ENCODE data around the gene PTGR3.

Gene PTGR3

DNA sequence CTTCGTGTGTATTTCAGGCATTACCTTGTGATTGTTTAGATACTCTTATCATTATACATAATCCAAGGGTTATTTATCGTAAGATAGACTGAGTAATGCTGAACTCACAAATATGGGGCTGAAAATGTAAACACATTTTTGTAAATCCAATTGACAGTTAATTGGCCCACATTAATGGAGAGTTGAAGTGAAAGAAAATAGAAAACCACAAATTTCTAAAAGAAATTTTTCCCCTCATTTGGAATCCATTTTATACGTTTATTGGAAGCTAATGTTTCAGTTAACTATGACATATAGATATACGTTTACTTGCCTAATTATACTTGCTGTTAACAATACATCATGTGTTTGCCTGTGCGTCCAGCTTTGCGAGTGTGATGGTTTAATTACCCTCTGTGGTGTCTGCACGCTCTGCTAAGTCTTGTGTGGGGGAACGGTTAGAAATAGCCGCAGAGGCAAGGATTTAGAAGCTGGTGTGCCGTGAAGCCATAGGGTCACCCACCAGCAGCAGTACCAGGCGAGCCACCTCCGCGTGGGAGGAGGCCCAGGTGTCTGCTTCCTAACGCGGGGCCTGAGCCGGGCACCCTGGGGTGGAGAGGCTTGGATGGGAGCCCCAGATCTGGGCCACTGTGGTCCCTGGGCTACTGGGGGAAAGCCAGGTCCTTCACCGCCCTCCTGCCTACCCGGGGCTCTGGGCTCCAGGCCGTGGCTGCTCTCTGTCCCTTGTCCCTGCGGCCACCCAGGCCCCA, 39.7 kb upstream of the PTGR3 start:
- no peak overlapping the region for H3K9ac ChIP-seq (ENCODE audit: low read depth, low read length)
- H3K9me3 ChIP-seq (ENCODE audit: control insufficient read depth, insufficient read depth, low read length) = no peaks in the 10 kb centered on the region
- H3K27ac ChIP-seq (ENCODE audit: low read depth, low read length) = no peak overlapping the region
- no peaks in the 10 kb centered on the region for H3K36me3 ChIP-seq (ENCODE audit: control insufficient read depth, insufficient read depth, low read length)
- H3K4me1 ChIP-seq (ENCODE audit: control insufficient read depth, insufficient read depth, low read length) = no peaks in the 10 kb centered on the region
- H3K27me3 ChIP-seq (ENCODE audit: control insufficient read depth, insufficient read depth, low read length) = no peaks in the 10 kb centered on the region
- H3K4me3 ChIP-seq (ENCODE audit: low read depth, low read length) = no peak overlapping the region

DNA sequence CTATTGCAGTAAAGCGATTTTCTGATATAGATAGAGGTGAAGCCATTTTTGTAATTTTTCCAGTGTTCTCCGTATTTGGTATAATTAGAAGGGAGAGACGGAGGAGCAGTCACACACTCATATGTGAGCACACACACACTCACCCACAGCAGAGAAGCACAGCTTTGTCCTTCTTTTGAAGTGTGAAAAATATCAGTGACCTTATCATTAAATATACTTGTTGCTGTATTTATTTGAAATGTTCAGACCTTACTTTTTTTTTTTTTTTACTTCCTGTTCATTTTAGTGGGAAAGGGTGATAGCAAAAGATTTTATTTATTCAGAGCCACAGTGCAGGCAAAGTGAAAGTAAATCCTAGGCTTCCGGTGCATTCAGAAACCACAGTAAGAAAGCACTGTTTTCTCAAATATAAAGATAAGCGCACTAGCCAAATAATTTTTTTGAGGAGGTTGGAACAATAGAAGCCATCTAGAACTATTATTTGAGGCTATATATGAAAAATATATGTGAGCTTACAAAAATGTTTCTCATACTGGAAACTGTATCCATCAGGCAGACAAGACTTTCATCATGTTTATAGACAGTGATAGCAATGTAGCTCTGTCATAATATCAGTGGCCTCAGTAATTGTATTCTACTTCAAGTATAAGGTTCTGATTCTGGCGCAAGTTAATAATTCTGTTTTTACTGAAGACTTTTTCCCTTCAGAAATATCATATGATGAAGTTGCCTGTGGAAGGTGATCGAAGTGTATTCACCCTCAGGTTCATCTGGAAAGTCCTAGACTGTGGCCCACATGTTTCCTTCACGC, 38.9 kb upstream of the PTGR3 start:
- no peaks in the 10 kb centered on the region for H3K4me1 ChIP-seq (ENCODE audit: control insufficient read depth, insufficient read depth, low read length)
- H3K9me3 ChIP-seq (ENCODE audit: control insufficient read depth, insufficient read depth, low read length) = no peaks in the 10 kb centered on the region
- H3K9ac ChIP-seq (ENCODE audit: low read depth, low read length) = no peak overlapping the region
- H3K36me3 ChIP-seq (ENCODE audit: control insufficient read depth, insufficient read depth, low read length) = no peaks in the 10 kb centered on the region
- no peak overlapping the region for H3K27ac ChIP-seq (ENCODE audit: low read depth, low read length)
- H3K4me3 ChIP-seq (ENCODE audit: low read depth, low read length) = no peak overlapping the region
- no peaks in the 10 kb centered on the region for H3K27me3 ChIP-seq (ENCODE audit: control insufficient read depth, insufficient read depth, low read length)

DNA sequence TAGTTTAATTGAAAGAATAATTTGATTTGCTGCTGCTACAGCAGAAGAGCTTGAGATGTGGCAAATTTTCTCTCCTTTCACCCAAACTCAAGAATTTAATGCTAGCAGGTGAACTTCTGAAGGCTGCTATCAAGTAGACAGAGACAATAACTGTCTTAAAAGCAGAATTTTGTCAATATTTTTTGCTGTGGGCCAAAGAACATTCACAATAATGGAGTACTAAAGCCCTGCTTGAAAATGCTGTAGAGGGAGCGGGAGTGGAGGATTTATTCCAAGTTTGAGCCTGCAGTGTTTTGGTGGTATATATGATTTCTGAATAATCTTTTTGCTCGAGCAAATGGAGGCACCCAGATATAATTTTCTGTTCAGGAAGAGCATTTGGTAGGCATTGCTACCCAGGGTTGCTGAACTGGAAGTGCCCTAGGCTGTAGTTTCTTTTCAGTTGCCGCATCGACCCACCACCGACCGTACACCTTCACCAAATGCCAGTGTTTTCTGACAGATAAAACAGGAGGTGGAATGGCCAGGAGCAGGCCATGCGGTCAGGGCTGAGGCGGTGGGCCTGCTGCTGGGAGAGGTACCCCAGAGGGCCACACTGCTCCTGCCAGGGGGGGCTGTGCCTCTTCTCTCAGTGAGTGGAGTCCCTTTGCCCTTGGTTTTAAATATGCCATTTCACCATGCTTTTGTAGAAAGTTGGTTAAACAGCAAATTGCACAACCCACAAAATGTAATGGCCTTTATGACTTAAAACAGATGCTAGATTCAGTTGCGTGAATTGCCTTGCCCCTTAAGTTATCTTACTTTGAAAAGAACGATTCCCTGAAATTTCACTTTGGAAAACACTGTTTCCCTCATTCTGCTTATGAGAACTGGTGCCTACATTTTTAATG, 38.0 kb upstream of the PTGR3 start:
- H3K4me3 ChIP-seq (ENCODE audit: low read depth, low read length) = no peak overlapping the region
- H3K9ac ChIP-seq (ENCODE audit: low read depth, low read length) = no peak overlapping the region
- H3K9me3 ChIP-seq (ENCODE audit: control insufficient read depth, insufficient read depth, low read length) = no peaks in the 10 kb centered on the region
- H3K27ac ChIP-seq (ENCODE audit: low read depth, low read length) = no peak overlapping the region
- H3K4me1 ChIP-seq (ENCODE audit: control insufficient read depth, insufficient read depth, low read length) = no peaks in the 10 kb centered on the region
- H3K36me3 ChIP-seq (ENCODE audit: control insufficient read depth, insufficient read depth, low read length) = no peaks in the 10 kb centered on the region
- no peaks in the 10 kb centered on the region for H3K27me3 ChIP-seq (ENCODE audit: control insufficient read depth, insufficient read depth, low read length)

DNA sequence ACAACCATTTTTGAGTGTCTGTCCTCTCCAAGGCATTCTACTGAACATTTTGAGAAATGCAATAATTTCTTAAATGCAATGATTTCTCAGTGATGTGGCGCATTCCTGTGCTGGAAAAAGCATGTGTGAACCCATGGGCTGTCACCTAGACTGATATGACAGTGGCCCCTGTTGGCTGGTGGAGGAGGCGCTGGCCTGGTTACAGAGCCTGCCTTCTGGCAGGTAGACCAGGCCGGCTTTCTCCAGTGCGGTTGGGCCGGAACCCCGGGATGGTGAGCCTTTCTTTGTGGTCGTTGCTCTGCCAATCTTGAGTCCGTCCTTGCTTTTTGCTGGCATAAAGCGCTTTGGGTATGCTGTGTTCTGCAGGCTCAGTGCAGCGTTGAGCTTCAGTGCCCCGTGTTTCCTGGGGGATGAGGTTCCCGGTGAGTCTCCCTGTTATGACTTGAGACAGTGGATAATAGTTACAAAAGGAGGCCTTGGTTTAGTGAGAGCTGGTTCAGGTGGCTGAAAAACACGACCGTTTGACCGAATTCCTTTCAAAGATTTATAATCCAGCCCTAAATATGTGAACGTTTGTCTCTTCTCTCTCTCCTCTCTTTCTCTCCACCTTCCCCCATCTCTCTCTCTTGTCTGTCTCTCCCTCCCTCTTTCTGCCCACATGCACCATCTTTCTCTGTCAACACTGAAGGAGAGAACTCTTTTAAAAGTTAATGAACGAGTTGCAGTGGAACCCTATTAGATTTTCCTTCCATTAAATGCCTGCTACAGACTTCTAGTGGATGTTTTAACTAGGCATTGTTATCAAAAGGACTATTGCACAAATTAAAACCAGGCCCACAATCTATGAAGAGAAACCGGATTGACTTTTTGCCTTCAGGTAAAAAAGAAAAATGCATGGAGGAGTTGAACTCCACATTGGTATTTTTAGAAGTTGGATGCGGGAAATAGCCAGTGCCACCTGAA, 35.7 kb upstream of the PTGR3 start:
- Histone ChIP-seq H3K27ac (ENCODE audit: low read depth, low read length) (no peak overlapping the region), H3K9ac (ENCODE audit: low read depth, low read length) (no peak overlapping the region), H3K36me3 (ENCODE audit: control insufficient read depth, insufficient read depth, low read length) (no peaks in the 10 kb centered on the region), H3K4me1 (ENCODE audit: control insufficient read depth, insufficient read depth, low read length) (no peaks in the 10 kb centered on the region), H3K27me3 (ENCODE audit: control insufficient read depth, insufficient read depth, low read length) (no peaks in the 10 kb centered on the region), H3K9me3 (ENCODE audit: control insufficient read depth, insufficient read depth, low read length) (no peaks in the 10 kb centered on the region), H3K4me3 (ENCODE audit: low read depth, low read length) (no peak overlapping the region)

DNA sequence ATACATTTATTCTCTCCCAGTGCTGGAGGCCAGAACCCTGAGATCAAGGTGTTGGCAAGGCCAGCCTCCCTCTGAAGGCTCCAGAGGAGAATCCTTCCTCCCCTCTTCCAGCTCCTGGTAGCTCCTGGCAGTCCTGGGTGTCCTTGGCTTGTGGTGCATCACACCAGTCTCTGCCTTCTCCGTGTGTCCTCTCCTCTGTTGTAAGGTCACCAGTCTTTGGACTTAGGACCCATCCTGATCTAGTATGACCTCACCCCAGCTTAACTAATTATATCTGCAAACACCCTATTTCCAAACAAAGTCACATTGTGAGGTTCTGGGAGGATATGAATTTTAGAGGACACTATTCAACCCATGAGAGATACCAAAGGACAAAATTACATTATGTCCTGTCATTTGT, 32.8 kb upstream of the PTGR3 start:
- no peaks in the 10 kb centered on the region for H3K27me3 ChIP-seq (ENCODE audit: control insufficient read depth, insufficient read depth, low read length)
- no peaks in the 10 kb centered on the region for H3K4me1 ChIP-seq (ENCODE audit: control insufficient read depth, insufficient read depth, low read length)
- no peaks in the 10 kb centered on the region for H3K36me3 ChIP-seq (ENCODE audit: control insufficient read depth, insufficient read depth, low read length)
- no peaks in the 10 kb centered on the region for H3K9me3 ChIP-seq (ENCODE audit: control insufficient read depth, insufficient read depth, low read length)
- H3K9ac ChIP-seq (ENCODE audit: low read depth, low read length) = no peak overlapping the region
- no peak overlapping the region for H3K4me3 ChIP-seq (ENCODE audit: low read depth, low read length)
- no peak overlapping the region for H3K27ac ChIP-seq (ENCODE audit: low read depth, low read length)

DNA sequence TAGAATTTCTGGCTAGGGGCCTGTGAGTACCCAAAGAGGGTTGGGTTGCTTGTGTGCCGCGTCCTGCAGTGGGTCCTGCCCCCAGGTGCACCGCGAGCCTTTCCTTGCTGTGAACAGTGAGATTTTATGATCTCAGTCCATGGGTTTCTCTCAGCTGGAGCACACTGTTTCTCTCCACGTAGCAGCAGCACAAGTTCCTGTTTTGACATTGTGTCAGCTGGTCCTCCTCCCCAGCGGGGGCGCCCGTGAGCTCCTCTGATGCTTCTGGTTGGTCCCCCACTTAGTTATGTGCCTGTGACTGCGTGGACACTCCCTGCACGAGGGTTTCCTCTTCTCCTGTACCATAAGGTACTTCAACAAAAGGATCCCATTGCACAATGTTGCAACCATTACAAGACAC, 31.5 kb upstream of the PTGR3 start:
- Histone ChIP-seq H3K9ac (ENCODE audit: low read depth, low read length) (no peak overlapping the region), H3K27ac (ENCODE audit: low read depth, low read length) (no peak overlapping the region), H3K4me1 (ENCODE audit: control insufficient read depth, insufficient read depth, low read length) (no peaks in the 10 kb centered on the region), H3K36me3 (ENCODE audit: control insufficient read depth, insufficient read depth, low read length) (no peaks in the 10 kb centered on the region), H3K27me3 (ENCODE audit: control insufficient read depth, insufficient read depth, low read length) (no peaks in the 10 kb centered on the region), H3K9me3 (ENCODE audit: control insufficient read depth, insufficient read depth, low read length) (no peaks in the 10 kb centered on the region), H3K4me3 (ENCODE audit: low read depth, low read length) (no peak overlapping the region)

DNA sequence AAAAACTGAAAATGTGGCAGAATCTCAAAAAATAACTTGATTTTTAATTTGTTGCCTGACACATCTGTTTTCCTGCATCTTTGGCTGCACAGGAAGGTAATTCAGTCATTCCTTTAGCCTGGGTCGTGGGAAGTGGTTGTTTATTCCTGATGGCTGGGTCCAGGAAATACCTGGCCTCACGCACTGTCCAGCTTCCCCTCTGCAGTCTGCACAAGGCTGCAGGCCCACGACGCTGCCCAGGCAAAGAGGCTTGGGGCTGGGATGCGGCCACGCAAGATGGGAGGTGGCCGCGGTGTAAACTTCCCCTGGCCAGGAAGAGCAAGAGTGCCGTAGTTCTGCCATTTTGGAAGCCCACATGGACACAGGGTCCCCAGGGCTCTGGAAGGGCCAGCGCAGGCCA, 29.8 kb upstream of the PTGR3 start:
- H3K36me3 ChIP-seq (ENCODE audit: control insufficient read depth, insufficient read depth, low read length) = no peaks in the 10 kb centered on the region
- no peak overlapping the region for H3K9ac ChIP-seq (ENCODE audit: low read depth, low read length)

DNA sequence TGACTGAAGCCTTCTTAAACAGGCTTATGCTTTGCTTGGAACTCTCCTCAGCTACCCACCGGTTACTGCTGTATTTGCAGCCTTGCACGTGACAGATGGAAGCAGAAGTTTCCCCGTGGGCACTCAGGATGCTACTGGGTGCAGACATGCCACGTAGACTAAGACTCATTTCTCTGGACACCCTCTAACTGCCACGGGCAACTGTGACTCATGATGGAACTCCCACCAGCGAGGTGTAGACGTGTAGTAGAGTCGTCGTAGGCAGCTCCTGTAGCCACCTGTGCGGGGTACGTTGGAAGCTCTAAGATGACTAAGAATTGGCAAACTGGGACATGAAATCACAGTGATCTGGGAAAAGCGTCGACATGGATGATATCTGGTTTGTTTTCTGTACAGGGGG, 29.2 kb upstream of the PTGR3 start:
- Histone ChIP-seq H3K4me3 (ENCODE audit: low read depth, low read length) (no peak overlapping the region), H3K9me3 (ENCODE audit: control insufficient read depth, insufficient read depth, low read length) (no peaks in the 10 kb centered on the region), H3K27me3 (ENCODE audit: control insufficient read depth, insufficient read depth, low read length) (no peaks in the 10 kb centered on the region), H3K4me1 (ENCODE audit: control insufficient read depth, insufficient read depth, low read length) (no peaks in the 10 kb centered on the region), H3K36me3 (ENCODE audit: control insufficient read depth, insufficient read depth, low read length) (no peaks in the 10 kb centered on the region), H3K27ac (ENCODE audit: low read depth, low read length) (no peak overlapping the region), H3K9ac (ENCODE audit: low read depth, low read length) (no peak overlapping the region)

More for the DNA sequence above, 29.8 kb upstream of the PTGR3 start:
- Histone ChIP-seq H3K9me3 (ENCODE audit: control insufficient read depth, insufficient read depth, low read length) (no peaks in the 10 kb centered on the region), H3K27me3 (ENCODE audit: control insufficient read depth, insufficient read depth, low read length) (no peaks in the 10 kb centered on the region), H3K4me3 (ENCODE audit: low read depth, low read length) (no peak overlapping the region), H3K4me1 (ENCODE audit: control insufficient read depth, insufficient read depth, low read length) (no peaks in the 10 kb centered on the region), H3K27ac (ENCODE audit: low read depth, low read length) (no peak overlapping the region)

DNA sequence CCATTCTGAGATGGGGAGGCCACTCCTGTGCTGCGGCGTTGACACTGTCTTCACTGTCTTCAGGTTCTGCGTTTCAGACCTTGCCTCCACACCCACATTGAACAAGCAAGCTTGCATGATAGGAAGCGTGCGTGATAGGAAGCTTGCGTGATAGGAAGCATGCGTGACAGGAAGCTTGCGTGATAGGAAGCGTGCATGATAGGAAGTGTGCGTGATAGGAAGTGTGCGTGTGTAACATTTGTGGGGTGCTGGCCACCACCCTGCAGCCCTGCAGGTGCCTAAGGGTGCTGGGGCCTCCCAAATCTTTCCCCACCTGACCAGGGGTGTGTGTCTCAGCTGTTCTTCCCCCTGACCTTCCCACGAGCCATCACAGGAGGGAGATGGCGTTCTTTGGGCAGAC, 27.0 kb upstream of the PTGR3 start:
- Histone ChIP-seq H3K36me3 (ENCODE audit: control insufficient read depth, insufficient read depth, low read length) (no peaks in the 10 kb centered on the region), H3K27ac (ENCODE audit: low read depth, low read length) (no peak overlapping the region), H3K4me1 (ENCODE audit: control insufficient read depth, insufficient read depth, low read length) (no peaks in the 10 kb centered on the region), H3K9me3 (ENCODE audit: control insufficient read depth, insufficient read depth, low read length) (no peaks in the 10 kb centered on the region), H3K9ac (ENCODE audit: low read depth, low read length) (no peak overlapping the region), H3K27me3 (ENCODE audit: control insufficient read depth, insufficient read depth, low read length) (no peaks in the 10 kb centered on the region), H3K4me3 (ENCODE audit: low read depth, low read length) (no peak overlapping the region)

DNA sequence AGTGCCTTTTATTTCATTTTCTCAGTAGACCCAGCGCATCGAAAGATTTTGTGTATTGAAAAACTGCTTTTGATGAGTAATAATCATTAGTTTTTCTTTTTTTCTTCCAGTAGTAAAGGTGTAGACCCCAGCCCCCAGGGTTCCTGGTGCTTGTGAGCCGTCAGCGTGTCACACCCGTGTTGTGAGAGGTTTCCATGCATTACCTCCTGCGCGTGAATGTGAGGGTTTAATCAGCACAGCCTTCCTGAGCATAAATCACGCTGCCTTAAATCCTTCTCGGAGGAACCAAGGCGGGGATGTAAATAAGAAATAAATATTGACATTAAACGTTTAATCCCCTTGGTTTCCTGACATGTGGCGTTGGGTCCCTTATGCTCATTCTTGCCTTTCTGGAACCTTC, 26.0 kb upstream of the PTGR3 start:
- no peak overlapping the region for H3K4me3 ChIP-seq (ENCODE audit: low read depth, low read length)
- H3K4me1 ChIP-seq (ENCODE audit: control insufficient read depth, insufficient read depth, low read length) = no peaks in the 10 kb centered on the region
- no peak overlapping the region for H3K27ac ChIP-seq (ENCODE audit: low read depth, low read length)
- H3K27me3 ChIP-seq (ENCODE audit: control insufficient read depth, insufficient read depth, low read length) = no peaks in the 10 kb centered on the region
- no peaks in the 10 kb centered on the region for H3K36me3 ChIP-seq (ENCODE audit: control insufficient read depth, insufficient read depth, low read length)
- H3K9me3 ChIP-seq (ENCODE audit: control insufficient read depth, insufficient read depth, low read length) = no peaks in the 10 kb centered on the region
- no peak overlapping the region for H3K9ac ChIP-seq (ENCODE audit: low read depth, low read length)

Measured in HUES48 (cell line).